HG02852 (cell line): Measurements from ENCODE around the gene VEGFB.

Experiments used
- ATAC-seq: cut with Tn5 transposase; IDR thresholded peaks from one replicate; pipeline ENCODE4 v1.9.1; 2021; ENCODE audit warnings: mild to moderate bottlenecking, moderate library complexity; ENCODE audit not compliant: unreplicated experiment

Gene VEGFB

DNA sequence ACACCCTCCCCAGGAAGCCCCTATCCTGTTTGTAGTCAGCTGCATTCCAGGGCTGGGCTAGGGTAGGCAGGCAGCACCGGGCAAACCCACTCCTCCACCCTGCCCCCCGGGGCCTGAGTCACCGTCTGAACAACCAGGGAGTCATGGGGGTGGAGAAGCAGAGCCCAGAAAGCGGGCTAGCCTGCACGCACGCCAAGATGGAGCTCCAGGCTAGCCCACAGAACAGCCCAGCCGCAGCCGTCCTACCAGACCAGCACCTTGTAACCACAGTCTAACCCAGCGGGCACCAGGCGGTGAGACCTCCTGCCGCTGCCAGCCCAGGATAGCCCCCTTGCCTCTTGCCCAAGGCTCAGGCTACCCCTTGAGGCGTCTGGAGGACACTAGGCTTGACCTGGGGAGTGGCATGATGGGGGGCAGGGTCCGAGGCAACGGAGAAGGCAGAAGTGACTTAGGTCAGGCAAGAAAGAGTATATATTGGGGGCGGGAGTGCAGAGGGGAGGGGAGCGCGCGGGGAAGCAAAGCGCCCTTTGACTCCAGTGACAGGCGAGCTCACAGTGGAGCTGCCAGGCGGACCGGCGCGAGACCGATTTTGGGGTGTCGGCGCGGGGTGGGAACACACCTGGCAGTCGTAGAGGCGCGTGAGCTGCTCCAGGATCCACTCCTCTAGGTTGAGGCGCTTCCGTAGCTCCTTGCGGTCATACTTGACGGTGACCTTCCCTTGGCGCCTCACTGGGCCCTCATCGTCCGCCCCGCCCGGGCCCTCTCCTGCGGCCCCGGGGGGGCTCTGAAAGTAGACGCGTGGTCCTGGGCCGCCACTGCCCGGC lies 11.6 kb downstream of the VEGFB start:
- no peak for ATAC-seq

DNA sequence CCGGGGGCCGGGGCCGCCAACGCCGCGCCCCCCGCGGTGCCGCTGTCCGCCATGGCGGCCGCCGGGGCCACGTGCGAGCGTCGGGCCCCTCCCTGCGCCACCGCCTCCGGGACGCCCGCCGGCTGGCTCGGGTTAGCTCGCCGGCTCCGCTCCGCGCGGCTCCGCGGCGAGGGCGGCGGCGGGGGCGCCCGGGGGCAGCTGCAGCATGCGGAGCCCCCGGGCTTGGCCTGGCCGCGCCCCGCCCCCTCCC lies 12.2 kb downstream of the VEGFB start:
- ATAC-seq = peak; percentile 0

GRCh38 chr11:64246871-64247728 lies 12.7 kb downstream of the VEGFB start, which contains the start of gene PPP1R14B:
PPP1R14B (minus strand) TSS chr11:64246943; CDS start chr11:64246673, 270 bp downstream.
- ATAC-seq = peak; percentile 37

DNA sequence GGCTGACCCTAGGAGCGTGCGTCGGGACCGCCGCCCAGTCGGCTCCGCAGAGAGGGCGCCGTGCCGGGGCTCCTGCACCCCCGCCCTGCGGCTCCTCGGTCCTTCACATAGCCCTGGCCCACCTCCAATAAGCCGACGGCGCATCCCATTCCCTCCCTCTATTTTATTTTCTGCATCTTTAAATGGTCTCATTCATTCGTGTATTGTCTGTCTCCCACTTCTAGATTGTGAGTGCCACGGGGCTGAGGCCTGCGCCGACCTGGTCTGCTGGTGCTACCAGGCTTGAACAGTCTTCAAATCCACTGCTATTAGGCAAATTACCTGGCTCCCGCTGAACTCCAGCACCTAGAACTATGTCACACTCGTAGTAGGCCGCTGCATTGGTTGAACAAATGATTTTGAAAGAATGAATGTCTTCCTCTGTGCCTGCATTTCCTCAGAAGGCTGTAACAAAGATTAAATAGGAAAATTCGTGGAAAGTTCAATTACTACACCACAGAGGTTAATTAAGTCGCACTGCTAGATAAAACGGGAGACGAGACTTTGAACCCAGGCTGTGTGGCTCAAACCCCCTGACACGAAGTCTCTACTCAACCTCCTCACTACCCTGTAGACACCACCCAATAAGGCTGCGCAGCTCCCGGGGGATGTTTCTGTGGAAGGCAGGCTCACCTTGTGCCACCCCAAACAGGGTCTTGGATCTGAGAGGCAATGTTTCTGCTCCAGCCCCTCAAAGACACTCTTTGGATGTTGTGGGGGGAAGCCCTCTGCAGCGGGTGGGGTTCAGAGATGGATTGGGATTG lies 13.5 kb downstream of the VEGFB start:
- no peak for ATAC-seq

DNA sequence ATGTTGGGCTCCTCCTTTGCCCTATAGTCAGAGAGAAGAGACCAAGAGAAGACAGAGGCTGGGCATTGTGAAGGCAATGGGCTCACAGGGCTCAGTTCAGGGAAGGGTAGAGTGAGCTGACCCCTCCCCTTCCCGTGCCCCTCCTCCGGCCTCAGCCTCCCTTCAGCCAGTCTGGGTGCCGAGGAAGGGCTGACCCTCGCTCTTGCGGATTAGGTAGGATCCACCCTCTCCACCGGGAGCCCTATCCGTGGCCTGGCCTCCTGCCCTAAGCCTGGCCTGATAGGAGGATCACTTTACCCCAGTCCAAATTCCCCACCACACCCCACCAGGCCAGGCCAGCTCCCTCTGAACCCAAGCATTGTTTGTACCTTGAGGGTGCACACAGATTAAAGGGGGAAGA lies 14.2 kb downstream of the VEGFB start:
- ATAC-seq = no peak

GRCh38 chr11:64249038-64249437 lies 14.7 kb downstream of the VEGFB start:
- ATAC-seq = no peak

DNA sequence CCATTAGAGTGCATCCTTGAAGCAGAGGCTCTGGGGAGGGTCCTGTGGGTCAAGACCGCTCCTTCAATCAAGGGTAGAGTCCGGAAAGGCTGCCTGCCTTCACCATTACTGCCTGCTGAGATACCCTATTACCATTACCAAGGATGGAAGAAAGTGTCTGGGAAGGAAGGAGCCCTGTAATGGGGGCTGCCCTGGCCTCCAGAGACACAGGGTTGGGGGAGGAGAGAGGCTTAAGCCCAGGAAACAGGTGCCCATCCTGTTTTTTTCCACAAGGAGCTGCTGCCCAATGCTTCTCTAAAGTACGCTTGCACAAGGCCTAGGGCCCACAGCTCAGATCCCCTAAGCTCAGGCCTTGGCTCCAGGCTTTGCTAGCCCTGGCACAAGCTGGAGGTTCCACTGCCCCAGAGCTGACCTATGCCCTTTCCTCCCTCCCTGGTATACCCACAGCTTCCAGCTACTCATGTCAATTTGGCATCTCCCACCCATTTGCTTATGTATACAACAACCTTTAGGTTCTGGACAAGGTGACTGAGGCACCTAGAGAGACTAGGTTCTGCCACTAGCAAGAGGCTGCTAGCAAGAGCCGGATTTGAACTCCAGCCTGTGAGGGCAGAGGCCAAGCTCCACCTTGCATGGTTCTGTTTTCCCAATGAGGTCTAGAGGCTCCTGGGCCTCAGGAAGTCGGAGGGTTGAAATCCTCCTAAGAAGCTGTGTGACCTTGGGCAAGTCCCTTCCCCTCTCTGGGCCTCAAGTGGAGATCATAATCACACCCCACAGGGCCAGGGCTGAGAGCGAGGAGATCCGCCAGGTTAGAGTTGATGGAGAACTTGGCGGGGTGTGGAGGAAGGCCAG lies 15.4 kb downstream of the VEGFB start:
- no peak for ATAC-seq

- no peak for ATAC-seq
These were observed 16.1 kb downstream of the VEGFB start for GRCh38 chr11:64250415-64251015.

DNA sequence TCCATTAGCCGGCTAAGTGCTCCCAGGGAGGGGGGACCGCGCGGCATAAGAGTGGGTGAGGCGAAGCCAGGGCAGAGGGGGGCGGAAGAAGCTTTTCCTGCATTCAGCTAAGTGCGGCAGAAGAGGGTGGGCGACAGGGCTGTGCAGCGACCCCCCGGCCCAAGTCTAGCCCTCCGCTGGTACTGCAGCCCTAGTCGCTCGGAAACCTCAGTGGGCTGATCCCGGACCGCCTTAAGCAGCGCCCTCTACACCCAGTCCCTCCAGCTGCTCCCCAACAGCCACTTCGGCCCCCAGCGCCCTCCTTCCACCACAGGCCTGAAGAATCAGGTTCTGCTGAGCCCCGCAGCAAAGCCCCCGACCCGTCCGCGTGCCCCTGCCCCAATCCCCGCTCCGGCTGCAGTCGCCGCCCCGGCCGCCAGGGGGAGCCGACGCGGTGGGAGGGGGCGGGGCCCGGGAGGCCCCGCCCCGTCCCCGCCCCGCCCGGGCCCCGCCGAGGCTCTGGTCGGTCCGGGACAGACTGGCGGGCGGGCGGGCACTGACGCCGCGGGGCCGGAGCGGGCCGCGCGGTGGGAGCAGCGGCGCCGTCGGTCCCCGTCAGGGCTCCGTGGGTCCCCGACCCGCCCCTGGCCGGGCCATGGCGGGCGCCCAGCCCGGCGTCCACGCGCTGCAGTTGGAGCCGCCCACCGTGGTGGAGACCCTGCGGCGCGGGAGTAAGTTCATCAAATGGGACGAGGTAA lies 16.8 kb downstream of the VEGFB start, which contains the start of gene PLCB3:
Gene PLCB3 (plus strand): TSS at position 515 of the 737 bp plus-strand sequence. CDS start 120 bp downstream, at position 635.
- peak; percentile 44 for ATAC-seq

DNA sequence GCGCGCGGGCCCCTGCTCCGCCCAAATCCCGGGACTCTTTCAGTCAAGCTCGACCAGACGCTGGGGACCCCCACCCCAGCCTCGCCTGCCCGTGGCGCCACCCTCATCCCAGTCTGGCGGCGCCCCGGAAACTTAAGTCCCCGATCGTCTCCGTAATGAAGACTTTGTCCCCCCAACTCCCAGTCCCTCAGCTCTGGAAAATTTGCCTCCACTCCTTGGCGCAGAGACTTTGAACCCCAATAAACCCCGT lies 17.3 kb downstream of the VEGFB start:
- peak; percentile 14 for ATAC-seq

DNA sequence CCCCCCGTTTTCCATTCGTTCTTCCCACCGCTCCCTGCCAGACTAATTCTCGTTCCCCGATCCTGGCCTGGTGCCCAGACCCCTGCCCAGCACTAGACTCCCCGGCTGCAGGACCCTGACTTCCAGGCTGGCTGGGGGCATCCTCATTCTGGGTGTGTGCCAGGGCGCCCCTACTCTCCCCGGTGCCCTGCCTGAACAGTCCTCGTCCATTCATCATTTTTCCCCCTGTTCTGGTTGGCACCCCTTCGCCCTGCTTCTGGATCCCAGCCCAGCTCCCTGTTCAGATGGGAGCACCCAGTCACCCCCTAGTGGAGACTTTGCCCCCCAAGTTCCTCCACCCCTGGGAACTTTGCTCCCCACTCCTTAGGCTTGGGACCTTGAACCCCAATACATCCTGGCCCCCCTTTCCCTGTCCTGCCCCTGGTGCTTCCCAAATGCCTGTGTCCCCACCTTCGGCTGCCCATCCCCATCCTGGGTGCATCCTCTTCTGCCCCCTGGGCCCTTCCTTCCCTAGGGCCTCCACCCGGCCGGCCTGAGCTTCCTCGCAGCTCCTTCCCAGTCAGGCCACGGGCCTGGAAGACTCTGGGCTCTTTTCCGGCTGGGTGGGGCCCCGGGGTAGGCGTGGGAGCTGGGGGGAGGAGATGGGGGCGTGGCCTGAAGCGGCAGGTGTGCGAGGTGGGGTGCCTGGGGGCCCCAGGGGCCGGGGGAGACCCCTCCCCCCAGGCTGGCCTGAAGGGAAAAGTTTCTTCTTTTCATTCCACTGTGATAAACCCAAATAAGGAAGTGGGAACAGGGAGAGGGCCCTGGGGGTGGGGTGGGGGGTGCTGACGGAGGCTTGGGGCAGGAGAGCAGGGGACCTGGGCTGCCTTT lies 17.9 kb downstream of the VEGFB start:
- no peak for ATAC-seq

- ATAC-seq = no peak
These were observed 18.7 kb downstream of the VEGFB start for GRCh38 chr11:64253043-64253442.

GRCh38 chr11:64253481-64253880 lies 19.1 kb downstream of the VEGFB start:
- ATAC-seq = no peak

DNA sequence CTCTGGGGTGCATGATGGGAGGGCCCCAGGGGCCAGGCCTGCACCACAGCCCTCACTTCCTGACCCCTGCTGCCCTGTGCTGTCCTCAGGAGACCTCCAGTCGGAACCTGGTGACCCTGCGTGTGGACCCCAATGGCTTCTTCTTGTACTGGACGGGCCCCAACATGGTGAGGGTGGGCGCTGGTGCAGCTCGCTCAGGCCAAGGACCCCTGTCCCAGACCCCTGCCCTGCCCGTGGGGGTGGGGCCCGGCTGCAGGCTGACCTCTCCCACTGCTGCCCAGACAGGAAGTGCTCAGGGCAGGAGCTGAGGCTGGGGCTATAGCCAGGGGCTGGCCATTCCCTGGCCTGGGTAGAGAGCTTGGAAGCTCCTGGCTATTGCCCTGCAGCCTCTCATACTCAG lies 19.9 kb downstream of the VEGFB start:
- ATAC-seq = no peak

DNA sequence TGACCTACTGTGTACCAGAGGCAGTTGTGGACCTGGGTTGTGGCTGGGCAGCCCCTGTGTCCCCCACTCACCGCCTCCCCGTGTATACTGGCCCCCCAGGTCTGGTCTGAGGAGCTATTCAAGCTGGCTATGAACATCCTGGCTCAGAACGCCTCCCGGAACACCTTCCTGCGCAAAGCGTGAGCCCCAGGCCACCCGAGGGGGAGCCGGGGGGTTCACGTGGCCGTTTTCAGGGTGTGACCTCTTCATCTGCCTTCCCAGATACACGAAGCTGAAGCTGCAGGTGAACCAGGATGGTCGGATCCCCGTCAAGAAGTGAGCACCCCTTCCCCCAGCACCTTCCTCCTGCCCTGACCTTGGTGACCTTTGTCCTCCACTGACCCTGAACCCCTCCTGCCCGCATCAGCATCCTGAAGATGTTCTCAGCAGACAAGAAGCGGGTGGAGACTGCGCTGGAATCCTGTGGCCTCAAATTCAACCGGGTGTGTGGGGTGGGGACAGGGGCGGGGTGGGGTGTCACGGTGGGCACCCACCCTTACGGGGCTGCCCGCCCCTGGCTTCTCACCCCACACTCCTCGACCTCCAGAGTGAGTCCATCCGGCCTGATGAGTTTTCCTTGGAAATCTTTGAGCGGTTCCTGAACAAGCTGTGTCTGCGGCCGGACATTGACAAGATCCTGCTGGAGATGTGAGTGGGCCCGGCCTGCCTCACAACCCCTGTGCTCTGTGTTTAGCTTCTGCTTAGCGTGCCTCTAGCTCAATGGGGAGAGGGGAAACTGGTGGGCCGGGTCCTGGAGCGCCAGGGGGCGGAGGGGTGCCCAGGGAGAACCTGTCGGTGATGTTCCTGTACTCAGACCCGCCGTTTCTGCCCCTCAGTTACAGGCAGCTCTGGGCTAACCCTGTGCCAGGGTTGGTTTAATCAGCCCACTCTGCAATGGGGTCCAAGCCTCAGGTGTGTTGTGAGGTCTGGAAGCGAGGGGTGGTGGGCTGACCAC lies 21.0 kb downstream of the VEGFB start:
- no peak for ATAC-seq

DNA sequence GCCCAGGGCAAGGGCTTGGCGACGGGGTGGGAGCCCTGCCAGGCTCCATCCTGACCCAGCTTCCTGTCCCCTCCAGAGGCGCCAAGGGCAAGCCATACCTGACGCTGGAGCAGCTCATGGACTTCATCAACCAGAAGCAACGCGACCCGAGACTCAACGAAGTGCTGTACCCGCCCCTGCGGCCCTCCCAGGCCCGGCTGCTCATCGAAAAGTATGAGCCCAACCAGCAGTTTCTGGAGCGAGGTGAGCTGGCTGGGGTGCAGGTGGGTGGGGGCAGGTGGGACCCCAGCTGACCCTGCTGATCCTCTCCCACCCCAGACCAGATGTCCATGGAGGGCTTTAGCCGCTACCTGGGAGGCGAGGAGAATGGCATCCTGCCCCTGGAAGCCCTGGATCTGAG lies 21.9 kb downstream of the VEGFB start:
- ATAC-seq = no peak

DNA sequence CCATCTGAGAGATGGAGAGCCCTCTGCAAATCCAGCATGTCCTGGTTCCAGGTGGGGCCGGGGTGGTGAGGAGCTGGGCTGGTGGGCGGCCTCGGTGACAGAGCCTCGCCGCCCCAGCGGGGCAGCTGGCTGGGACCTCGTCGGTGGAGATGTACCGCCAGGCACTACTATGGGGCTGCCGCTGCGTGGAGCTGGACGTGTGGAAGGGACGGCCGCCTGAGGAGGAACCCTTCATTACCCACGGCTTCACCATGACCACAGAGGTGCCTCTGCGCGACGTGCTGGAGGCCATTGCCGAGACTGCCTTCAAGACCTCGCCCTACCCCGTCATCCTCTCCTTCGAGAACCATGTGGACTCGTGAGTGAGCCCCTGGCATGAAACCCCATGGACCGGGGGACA lies 24.0 kb downstream of the VEGFB start:
- no peak for ATAC-seq
